GM18517 (cell line): Measurements from ENCODE around the gene PTPRD.
A peak's percentile ranks its signal among the peaks of the same experiment; 100 is the strongest.

Source experiments
- ATAC-seq: cut with Tn5 transposase; IDR thresholded peaks from one replicate; pipeline ENCODE4 v1.9.1; 2021; ENCODE audit warnings: mild to moderate bottlenecking, moderate library complexity; ENCODE audit not compliant: unreplicated experiment

PTPRD gene

DNA sequence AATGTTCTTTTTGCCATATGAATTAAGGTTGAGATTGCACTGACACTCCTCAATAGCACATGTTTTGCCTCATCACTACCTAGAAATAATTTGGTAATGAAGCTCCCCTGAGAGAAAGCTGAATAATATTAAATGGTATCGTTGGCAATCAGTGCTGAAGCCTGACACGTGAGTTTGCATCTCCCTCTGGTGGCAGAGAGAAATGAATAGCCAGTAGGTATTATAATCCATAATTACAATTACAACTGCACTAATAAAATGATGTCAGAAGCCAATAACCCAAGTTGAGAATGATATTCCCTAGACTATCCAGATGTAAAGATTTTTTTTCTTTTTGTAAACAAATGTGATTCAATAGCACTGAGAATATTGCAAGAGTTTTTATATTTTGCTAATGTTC, 700.3 kb downstream of the PTPRD start:
- ATAC-seq, result peak; percentile 53

DNA sequence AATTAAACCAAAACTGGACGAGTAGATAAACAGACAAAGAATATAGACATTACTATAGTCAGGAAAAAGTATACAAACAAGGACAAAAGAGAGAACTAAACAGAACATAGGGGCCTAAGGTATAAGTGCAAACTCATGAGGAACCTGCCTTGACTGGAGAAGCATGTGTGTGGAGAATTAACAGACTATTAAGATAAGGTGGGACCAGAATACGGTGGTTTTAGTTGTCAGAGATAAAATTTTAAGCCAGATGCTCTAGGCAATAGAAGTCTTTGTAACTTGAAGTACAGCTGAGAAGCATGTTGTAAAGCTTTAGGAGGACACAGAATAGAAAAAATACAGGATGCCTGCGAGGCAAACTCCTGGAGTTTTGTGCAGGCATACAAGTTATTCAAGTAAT, 707.1 kb downstream of the PTPRD start:
- no peak for ATAC-seq

DNA sequence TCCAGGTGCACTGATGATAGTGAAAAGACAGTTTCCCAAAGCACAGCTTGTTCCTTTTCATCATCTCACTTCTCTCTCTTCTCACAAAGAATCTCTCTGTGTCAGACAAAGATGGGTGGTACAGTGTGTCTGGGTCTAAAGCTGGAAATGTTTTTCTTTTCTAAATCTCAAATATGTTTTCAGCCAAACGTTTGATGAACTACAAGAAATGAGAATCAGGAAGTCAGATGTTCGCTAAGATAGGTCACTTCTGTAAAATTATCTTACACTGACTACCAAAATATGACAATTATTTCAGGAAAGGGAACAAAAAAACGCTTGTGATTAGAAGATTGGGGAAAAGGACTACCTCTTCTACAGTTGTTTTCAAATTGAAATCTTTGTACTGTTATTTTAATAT, 708.8 kb downstream of the PTPRD start:
- ATAC-seq, result no peak

DNA sequence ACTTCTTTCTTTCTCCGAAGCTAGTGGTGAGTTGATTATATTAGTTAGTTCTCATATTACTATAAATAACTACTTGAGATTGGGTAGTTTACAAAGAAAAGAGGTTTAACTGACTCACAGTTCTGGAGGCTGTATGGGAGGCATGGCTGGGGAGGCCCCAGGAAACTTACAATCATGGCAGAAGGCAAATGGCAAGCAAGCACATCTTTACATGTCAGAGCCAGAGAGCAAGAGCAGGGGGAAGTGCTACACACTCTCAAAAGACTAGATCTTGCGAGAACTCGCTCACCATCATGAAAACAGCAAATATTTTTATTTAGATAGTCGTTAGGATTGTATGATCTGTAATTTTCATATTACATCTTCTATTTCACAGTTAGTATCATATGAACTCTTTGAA, 711.2 kb downstream of the PTPRD start:
- ATAC-seq, result no peak

- ATAC-seq, result no peak
Observed at GRCh38 chr9:9893837-9894236, 719.0 kb downstream of the PTPRD start.

DNA sequence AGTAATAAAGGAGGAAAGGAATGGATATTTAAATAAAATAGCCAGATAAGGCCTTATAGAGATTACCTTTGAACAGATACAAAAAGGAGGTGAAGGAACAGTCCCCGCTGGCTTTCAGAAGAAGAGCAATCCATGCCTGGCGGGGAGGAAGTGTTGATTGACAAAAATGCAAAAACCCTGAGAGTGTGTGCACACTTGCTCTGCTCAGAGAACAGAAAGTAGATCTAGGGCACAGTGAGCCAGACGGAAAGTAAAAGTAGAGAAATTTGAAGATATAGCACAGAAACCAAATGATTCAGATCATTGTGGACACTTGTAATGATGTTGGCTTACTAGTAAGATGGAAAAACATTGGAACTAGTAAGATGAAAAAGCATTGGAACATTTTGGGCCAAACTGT, 720.6 kb downstream of the PTPRD start:
- ATAC-seq, result no peak

DNA sequence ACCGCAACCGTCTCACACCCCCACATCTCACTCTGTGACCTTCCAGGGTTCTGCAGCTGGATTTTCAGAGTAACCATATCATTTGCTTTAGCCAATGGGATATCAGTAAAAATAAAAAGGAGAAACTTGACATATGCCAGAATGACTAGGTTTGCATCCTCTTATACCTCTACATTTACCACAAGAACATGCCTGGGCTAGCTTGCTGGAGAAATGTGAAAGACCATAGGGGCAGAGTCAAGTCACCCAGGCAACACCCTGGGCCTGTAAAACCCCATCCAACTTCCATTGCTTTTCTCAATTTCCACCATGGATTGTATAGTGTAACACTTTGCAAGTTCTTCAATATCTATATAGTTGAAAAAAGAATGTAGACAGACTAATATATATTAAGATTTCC, 731.1 kb downstream of the PTPRD start:
- ATAC-seq, result no peak

DNA sequence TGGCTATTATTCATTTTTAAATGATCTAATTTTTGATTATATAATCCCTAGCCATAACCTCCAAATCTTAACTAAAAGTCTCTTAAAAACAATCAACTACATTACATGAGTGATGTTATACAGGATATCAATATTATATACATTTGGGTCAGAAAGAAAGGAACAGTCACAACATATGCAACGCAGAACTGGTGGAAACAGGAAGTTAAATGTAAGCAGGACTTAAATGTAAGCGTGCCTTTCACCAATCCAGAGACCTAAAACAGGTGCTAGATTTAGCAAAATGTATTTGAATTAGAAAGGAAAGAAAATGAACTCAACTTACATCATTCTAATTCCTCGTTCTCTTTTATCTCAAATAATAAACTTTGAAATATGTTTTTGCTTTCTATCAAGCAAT, 738.5 kb downstream of the PTPRD start:
- ATAC-seq, result no peak

DNA sequence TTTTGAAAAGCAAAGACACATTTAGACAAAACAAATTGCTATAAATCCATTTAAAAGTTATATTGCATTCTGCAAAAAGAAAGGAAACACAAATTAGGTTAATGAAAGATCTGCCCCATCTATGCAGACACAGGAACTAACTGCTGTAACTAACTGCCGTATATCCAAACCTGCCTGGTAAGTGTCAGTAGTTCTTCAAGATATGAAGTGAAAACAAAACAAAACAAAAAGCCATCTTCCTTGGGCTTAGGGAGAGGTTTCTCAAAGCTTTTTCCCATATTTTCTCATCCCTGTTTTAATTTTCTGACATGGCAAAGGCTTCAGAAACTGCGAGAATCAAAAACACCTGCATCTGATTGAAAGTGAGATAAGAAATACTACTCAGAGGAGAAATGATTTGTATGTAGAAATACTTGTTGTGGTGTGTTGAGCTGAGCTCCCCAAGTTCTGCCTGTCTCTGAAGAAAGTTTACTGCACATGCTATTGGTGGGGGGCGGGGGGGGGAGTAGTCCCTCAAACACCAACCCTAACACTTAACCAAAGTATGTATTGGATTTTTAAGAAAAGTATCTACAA, 750.5 kb downstream of the PTPRD start:
- ATAC-seq, result no peak

DNA sequence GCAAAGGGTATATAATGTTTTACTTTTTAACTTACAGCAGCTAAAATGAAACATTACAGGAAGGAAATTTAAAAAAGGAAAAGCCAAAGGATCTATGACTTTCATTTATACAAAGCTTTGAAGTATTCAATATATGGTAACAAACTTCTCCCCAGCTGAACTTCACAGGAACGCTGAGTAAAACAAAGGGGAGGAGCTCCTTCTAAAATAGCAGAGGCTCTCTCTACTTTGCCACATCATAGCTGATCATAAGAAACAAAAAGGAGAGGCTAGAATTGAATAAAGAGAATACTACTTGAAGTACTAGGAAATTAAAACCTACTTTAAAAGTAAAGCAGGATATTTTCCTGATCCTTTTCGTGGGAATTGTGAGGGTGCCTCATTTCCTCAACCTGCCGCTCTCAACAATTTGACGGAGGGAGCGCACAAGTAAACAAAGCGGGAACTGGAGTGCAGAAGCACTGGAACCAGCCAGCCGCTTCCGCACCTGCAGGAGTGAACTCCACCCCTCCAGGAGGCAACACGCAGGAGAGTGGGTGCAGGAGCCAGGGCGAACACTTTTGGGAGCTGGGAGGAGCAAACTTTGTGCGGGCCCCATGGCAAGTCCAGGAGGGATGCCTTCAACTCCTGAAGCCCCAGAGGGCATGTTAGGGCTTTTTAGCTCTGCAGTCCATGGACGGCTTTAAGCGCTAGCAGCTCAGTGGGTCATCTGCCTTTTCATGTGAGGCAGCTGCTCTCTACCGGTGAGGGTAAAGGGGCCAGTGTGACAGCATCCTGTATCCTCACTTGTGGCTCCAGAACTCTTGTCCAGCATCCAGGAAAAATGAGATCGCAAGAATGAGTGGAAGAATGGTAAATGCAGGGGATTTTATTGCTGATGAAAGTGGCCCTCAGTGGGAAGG, 757.4 kb downstream of the PTPRD start:
- no peak for ATAC-seq

- ATAC-seq, result no peak
Observed at GRCh38 chr9:9847750-9848149, 765.1 kb downstream of the PTPRD start.

DNA sequence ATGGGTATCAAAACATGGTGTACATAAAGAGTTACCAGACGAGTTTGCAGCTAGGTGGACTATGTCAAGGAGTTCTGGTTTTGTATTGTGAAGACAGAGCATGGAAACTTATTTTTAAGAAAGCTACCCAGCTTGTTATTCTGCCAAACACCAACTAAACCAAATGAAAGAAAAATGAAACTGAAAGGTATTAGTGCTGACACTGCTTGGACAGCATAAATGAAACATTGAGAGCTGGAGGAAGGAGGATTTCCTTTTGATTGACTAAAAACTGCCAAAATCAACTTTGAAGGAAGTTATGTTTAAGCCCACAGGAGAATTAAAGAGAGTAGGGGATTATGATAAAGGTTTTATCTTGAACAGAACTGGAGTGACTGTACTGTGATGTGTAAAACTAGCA, 766.2 kb downstream of the PTPRD start:
- ATAC-seq, result peak; percentile 97

- no peak for ATAC-seq
Observed at GRCh38 chr9:9820436-9820835, 792.4 kb downstream of the PTPRD start.

- ATAC-seq, result no peak
Observed at GRCh38 chr9:9819886-9820285, 792.9 kb downstream of the PTPRD start.

DNA sequence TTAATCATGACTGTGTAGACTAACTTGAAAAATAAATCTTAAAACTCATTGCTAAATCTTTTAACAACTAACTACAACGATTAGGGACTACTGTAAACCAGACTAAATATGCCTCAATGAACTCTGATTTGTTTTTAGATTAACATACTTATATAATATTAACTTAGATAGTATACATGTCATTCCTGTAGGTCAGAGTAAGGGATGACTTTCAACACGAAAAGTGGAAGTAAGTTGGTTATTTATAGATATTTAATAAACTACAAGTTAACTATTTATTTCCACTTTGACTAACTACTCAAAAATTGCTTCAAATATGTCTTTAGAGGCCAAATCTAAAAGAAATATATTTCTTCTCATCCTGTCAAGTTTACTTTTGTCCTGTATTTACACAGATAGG, 795.6 kb downstream of the PTPRD start:
- no peak for ATAC-seq

DNA sequence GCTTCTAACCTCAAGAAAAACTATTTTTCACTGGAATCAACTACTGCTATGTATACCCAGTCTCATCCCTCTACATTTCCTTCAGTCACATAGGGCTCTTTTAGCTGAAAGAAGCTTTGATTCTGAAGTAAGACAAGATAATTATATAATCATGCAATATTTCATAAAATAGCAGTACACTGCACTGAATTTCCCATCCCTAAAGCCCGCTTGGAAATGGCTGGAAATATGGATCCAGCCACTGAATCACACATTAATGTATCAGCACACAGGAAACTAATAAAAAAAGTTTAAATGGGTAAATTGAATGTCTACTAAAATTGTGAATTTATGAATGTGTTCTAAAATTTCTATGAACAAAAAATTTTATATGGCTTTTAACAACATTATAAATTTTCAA, 808.7 kb downstream of the PTPRD start:
- ATAC-seq, result no peak

- ATAC-seq, result no peak
Observed at GRCh38 chr9:9799287-9799686, 813.5 kb downstream of the PTPRD start.

DNA sequence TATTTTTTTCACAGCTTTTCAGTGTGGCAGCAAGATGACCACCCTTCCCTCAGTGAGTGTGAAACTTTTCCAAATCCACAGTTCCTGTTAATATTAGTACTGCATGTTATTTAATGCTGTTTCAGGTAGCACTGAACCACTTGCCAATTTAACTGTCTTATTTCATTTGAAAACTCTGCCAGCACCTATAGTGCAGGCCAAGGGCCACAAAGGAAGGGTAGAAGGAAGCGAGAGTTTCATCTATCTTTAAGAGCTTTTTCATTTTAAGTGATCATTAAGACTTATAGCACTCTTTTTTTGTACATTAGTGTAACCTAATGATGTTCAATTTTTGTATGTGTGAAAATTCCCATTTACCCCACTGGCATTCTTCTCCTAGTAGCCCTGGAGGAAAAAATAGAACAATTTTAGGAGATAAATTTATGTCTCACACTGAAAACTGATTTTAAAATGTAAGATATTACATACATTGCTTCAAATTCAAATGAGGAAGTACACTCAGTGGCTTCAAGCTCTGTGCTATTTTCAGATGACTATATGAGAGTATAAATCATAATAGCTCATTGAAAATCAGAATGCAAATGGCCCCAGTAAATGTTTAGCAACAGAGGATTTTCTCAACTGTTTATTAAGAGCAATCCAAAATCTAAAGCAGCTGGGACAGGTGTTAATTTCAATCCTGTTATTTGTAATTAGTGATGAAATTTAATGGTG, 820.5 kb downstream of the PTPRD start:
- ATAC-seq, result peak; percentile 63

GRCh38 chr9:9791611-9792010, 821.2 kb downstream of the PTPRD start:
- ATAC-seq, result no peak

DNA sequence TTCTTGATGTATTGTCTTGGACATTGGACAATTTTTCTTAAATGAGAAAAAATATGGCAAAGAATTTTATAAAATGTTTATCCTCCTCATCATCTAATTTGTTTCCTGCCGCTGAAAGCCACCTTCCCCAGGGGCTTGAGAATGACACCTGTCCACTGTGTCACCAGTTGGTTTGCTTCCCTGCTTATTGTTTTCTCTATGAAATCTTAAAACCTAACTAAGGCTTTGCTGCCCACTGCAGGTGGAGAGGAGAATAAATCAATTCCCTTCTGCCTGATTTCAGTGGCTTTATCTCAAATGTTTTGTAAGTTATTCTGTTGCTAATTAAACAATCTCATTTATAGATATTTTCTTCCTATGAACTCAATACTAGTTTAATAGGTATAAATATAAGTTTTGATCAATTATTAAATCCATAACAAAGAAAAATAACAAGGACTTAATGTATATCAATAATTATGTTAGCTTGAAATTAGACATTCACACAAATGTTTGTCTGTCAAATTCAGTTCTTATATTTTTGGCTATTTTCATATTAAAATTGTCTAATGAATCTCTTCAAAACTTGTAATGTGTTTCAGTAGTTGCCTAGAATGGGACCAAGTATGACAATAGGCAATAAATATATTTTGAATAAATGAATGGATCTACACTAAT, 822.5 kb downstream of the PTPRD start:
- peak; percentile 74 for ATAC-seq

- no peak for ATAC-seq
Observed at GRCh38 chr9:9783711-9784110, 829.1 kb downstream of the PTPRD start.
